Putamen (tissue), 1 donor: ENCODE results near the gene NAV3.
"Not testable (repeated sequence)": the region's sequence is repeated elsewhere in the genome, so short reads cannot be mapped to it uniquely, and the experiment has no call there.

ENCODE experiments used
- DNase-seq: peaks from one replicate; pipeline ENCODE4 v3.0.0-alpha.2; 2016; ENCODE audit warnings: low spot score

The NAV3 gene

DNA sequence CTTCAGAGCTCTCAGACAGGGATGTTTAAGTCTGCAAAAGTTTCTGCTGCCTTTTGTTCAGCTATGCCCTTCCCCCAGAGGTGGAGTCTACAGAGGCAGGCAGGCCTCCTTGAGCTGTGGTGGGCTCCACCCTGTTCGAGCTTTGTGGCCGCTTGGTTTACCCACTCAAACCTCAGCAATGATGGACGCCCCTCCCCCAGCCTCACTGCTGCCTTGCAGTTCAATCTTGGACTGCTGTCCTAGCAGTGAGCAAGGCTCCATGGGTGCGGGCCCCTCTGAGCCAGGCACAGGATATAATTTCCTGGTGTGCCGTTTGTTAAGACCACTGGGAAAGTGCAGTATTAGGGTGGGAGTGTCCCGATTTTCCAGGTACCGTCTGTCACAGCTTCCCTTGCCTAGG, 427.0 kb downstream of the NAV3 start:
- DNase-seq = not testable (repeated sequence)

- DNase-seq = no peak
Observed at GRCh38 chr12:78260976-78261375, 430.3 kb downstream of the NAV3 start.

GRCh38 chr12:78261901-78262300, 431.2 kb downstream of the NAV3 start:
- no peak for DNase-seq
